ENCODE measurements around the gene LRP1.

The LRP1 gene

GRCh38 chr12:57254506-57255280 lies 126.4 kb downstream of the LRP1 start:
- H3K4me3 ChIP-seq (ENCODE audit: low read depth, low read length), result no peak overlapping the region
- in situ Hi-C loops (cut with HindIII; ENCODE audit: low sequenced_read_pairs), result no loop called here
- no peak for DNase-seq (ENCODE audit: low read depth, low spot score)
- TF ChIP-seq CTCF (IDR thresholded peaks at IDR 0.05; ENCODE audit: low read depth, low read length), result no peak

GRCh38 chr12:57255916-57256315 lies 127.6 kb downstream of the LRP1 start:
- DNase-seq (ENCODE audit: low read depth, low spot score), result no peak
- TF ChIP-seq CTCF (IDR thresholded peaks at IDR 0.05; ENCODE audit: low read depth, low read length), result no peak
- no peak overlapping the region for H3K4me3 ChIP-seq (ENCODE audit: low read depth, low read length)
- in situ Hi-C loops (cut with HindIII; ENCODE audit: low sequenced_read_pairs), result no loop called here

- DNase-seq (ENCODE audit: low read depth, low spot score), result no peak
- H3K4me3 ChIP-seq (ENCODE audit: low read depth, low read length), result no peak overlapping the region
- in situ Hi-C loops (cut with HindIII; ENCODE audit: low sequenced_read_pairs), result no loop called here
- no peak for TF ChIP-seq CTCF (IDR thresholded peaks at IDR 0.05; ENCODE audit: low read depth, low read length)
These were observed 131.0 kb downstream of the LRP1 start for GRCh38 chr12:57258977-57259970.

- no peak for DNase-seq (ENCODE audit: low read depth, low spot score)
- TF ChIP-seq CTCF (IDR thresholded peaks at IDR 0.05; ENCODE audit: low read depth, low read length), result no peak
- in situ Hi-C loops (cut with HindIII; ENCODE audit: low sequenced_read_pairs), result no loop called here
- no peak overlapping the region for H3K4me3 ChIP-seq (ENCODE audit: low read depth, low read length)
These were observed 132.1 kb downstream of the LRP1 start for GRCh38 chr12:57260366-57260765.

GRCh38 chr12:57261428-57261865 lies 133.2 kb downstream of the LRP1 start:
- H3K4me3 ChIP-seq (ENCODE audit: low read depth, low read length), result no peak overlapping the region
- DNase-seq (ENCODE audit: low read depth, low spot score), result no peak
- in situ Hi-C loops (cut with HindIII; ENCODE audit: low sequenced_read_pairs), result no loop called here
- no peak for TF ChIP-seq CTCF (IDR thresholded peaks at IDR 0.05; ENCODE audit: low read depth, low read length)

GRCh38 chr12:57262126-57262822 lies 134.0 kb downstream of the LRP1 start:
- TF ChIP-seq CTCF (IDR thresholded peaks at IDR 0.05; ENCODE audit: low read depth, low read length), result no peak
- in situ Hi-C loops (cut with HindIII; ENCODE audit: low sequenced_read_pairs), result no loop called here
- H3K4me3 ChIP-seq (ENCODE audit: low read depth, low read length), result no peak overlapping the region
- DNase-seq (ENCODE audit: low read depth, low spot score), result no peak
